Activated CD4-positive, alpha-beta T cell treated with anti-CD3 and anti-CD28 coated beads, Interleukin-2, Interleukin-4, amounts not matched to agents 100 ng/mL and 50 ng/mL, durations not matched to agents 16 hours and 8 hours (primary cell): ENCODE measurements around the gene PRKAR2B.
A peak's percentile ranks its signal among the peaks of the same experiment; 100 is the strongest.

ENCODE experiments used
- DNase-seq: peaks from one replicate; pipeline ENCODE4 v3.0.0-alpha.2; 2020; ENCODE audit warnings: low spot score

Gene PRKAR2B

GRCh38 chr7:107044347-107045194 is at the start of gene PRKAR2B:
Gene PRKAR2B (plus strand): TSS chr7:107044705. CDS start chr7:107044908, 203 bp downstream.
- peak; percentile 54 for DNase-seq

GRCh38 chr7:106994833-106995232 is 49.7 kb upstream of the PRKAR2B start:
- DNase-seq, result no peak

- DNase-seq, result no peak
Observed at GRCh38 chr7:106997487-106998271, 46.8 kb upstream of the PRKAR2B start.

- no peak for DNase-seq
Observed at GRCh38 chr7:106999023-106999422, 45.5 kb upstream of the PRKAR2B start.

- DNase-seq, result no peak
Observed at GRCh38 chr7:107001490-107001889, 43.0 kb upstream of the PRKAR2B start.

GRCh38 chr7:107002126-107002525 is 42.4 kb upstream of the PRKAR2B start:
- DNase-seq, result no peak

- DNase-seq, result no peak
Observed at GRCh38 chr7:107002529-107002998, 41.9 kb upstream of the PRKAR2B start.

- no peak for DNase-seq
Observed at GRCh38 chr7:107007007-107007891, 37.3 kb upstream of the PRKAR2B start.

- no peak for DNase-seq
Observed at GRCh38 chr7:107007892-107008287, 36.6 kb upstream of the PRKAR2B start.

GRCh38 chr7:107009846-107010203 is 34.7 kb upstream of the PRKAR2B start:
- DNase-seq, result no peak

GRCh38 chr7:107012691-107013090 is 31.8 kb upstream of the PRKAR2B start:
- no peak for DNase-seq

- DNase-seq, result no peak
Observed at GRCh38 chr7:107014387-107015023, 30.0 kb upstream of the PRKAR2B start.

- DNase-seq, result no peak
Observed at GRCh38 chr7:107016312-107016711, 28.2 kb upstream of the PRKAR2B start.

- DNase-seq, result no peak
Observed at GRCh38 chr7:107017965-107018719, 26.4 kb upstream of the PRKAR2B start.

- no peak for DNase-seq
Observed at GRCh38 chr7:107020400-107020799, 24.1 kb upstream of the PRKAR2B start.

- DNase-seq, result no peak
Observed at GRCh38 chr7:107021600-107021999, 22.9 kb upstream of the PRKAR2B start.

- no peak for DNase-seq
Observed at GRCh38 chr7:107023522-107024151, 20.9 kb upstream of the PRKAR2B start.

- no peak for DNase-seq
Observed at GRCh38 chr7:107024906-107025305, 19.6 kb upstream of the PRKAR2B start.

GRCh38 chr7:107025449-107026103 is 18.9 kb upstream of the PRKAR2B start:
- no peak for DNase-seq

GRCh38 chr7:107026166-107026565 is 18.3 kb upstream of the PRKAR2B start:
- DNase-seq, result no peak
